ENCODE measurements around the gene C9orf57.

- TF ChIP-seq, protein P1, sequence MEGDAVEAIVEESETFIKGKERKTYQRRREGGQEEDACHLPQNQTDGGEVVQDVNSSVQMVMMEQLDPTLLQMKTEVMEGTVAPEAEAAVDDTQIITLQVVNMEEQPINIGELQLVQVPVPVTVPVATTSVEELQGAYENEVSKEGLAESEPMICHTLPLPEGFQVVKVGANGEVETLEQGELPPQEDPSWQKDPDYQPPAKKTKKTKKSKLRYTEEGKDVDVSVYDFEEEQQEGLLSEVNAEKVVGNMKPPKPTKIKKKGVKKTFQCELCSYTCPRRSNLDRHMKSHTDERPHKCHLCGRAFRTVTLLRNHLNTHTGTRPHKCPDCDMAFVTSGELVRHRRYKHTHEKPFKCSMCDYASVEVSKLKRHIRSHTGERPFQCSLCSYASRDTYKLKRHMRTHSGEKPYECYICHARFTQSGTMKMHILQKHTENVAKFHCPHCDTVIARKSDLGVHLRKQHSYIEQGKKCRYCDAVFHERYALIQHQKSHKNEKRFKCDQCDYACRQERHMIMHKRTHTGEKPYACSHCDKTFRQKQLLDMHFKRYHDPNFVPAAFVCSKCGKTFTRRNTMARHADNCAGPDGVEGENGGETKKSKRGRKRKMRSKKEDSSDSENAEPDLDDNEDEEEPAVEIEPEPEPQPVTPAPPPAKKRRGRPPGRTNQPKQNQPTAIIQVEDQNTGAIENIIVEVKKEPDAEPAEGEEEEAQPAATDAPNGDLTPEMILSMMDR (conservative IDR thresholded peaks at IDR 0.05 in 1 of 2, IDR thresholded peaks at IDR 0.05 in 1 of 2; ENCODE audit: low read depth in 1 of 2, low read length in 2 of 2), result no peak
- TF ChIP-seq EZH2 (IDR thresholded peaks at IDR 0.05; ENCODE audit: low read length, missing control alignments), result no peak
Observed at GRCh38 chr9:72039532-72039931, 20.9 kb downstream of the C9orf57 start.

Measured in fibroblast of lung (primary cell).